ENCODE results near the gene PMEPA1.

- TF ChIP-seq CTCF (IDR thresholded peaks at IDR 0.05) (no peak), POLR2AphosphoS5 (IDR thresholded peaks at IDR 0.05) (no peak), POLR2A (IDR thresholded peaks at IDR 0.05) (no peak)
These were observed 81.5 kb downstream of the PMEPA1 start for GRCh38 chr20:57628047-57628961.
